GM12873 (cell line): Measurements from ENCODE around the gene ARHGAP25.

Experiments
- TF ChIP-seq, protein P1 (sequence below): IDR thresholded peaks from 2 replicates; pipeline ENCODE4 v1.5.1; 2012; ENCODE audit warnings: low read depth, mild to moderate bottlenecking, moderate library complexity, low read length, control low read depth; ENCODE audit not compliant: insufficient read depth; ENCODE audit errors: missing control alignments

Gene ARHGAP25

DNA sequence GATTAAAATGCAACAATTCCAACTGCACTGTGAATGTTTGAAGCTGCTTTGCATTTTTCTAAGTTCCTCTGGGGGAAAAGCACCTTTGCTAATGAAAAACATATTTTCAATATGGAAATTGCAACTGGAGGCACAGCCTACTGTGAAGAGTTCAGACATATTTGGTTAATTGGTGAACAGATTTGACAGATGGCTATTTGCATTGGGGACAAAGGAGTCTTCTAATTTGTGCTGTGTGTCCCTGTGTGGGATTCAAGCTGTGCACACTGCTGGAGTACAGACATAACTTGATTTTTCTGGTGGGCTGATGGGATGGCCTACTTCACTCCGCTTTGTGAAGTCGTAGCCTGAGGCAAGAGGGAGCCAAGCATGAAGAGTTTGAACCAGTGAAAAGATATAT is 40.7 kb upstream of the ARHGAP25 start:
- TF ChIP-seq, protein P1, sequence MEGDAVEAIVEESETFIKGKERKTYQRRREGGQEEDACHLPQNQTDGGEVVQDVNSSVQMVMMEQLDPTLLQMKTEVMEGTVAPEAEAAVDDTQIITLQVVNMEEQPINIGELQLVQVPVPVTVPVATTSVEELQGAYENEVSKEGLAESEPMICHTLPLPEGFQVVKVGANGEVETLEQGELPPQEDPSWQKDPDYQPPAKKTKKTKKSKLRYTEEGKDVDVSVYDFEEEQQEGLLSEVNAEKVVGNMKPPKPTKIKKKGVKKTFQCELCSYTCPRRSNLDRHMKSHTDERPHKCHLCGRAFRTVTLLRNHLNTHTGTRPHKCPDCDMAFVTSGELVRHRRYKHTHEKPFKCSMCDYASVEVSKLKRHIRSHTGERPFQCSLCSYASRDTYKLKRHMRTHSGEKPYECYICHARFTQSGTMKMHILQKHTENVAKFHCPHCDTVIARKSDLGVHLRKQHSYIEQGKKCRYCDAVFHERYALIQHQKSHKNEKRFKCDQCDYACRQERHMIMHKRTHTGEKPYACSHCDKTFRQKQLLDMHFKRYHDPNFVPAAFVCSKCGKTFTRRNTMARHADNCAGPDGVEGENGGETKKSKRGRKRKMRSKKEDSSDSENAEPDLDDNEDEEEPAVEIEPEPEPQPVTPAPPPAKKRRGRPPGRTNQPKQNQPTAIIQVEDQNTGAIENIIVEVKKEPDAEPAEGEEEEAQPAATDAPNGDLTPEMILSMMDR, result no peak

DNA sequence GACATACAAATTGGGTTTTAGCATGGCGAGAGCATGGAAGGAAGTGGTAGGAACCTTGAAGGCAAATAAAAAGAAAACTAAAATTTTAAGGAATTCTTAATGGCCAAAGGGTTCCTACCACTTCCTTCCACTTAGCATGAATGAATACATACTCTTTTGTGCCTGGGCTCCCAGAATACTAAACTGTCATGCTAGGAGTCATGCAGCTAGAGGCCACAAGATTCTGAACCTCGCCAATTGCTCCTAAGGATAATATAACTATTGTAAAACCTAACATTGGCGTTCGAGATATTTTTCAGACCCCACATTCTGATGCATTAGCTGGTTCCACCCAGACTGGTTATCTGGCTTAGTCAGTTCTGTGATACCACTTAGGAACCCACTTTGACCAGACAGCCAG is 38.6 kb upstream of the ARHGAP25 start:
- TF ChIP-seq, protein P1, result no peak

DNA sequence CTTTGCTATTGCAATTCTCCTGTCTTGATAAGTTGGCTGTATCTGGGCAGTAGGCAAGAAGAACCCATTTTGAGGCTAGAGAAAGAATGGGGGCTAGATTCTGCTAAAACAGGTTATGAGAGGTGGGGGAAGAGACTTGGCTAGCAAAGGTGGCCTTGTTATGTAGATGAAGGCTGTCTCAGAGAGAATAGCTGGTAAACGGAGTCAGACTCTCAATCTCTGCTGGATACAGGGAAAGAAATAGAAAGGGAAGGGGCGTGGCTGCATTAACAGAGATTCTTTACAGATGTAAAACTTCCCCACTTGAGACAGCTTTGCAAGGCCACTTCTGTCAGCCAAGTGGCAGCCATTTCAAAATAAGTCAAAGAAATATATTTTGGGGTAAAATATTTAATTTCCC is 38.1 kb upstream of the ARHGAP25 start:
- TF ChIP-seq, protein P1, result no peak

DNA sequence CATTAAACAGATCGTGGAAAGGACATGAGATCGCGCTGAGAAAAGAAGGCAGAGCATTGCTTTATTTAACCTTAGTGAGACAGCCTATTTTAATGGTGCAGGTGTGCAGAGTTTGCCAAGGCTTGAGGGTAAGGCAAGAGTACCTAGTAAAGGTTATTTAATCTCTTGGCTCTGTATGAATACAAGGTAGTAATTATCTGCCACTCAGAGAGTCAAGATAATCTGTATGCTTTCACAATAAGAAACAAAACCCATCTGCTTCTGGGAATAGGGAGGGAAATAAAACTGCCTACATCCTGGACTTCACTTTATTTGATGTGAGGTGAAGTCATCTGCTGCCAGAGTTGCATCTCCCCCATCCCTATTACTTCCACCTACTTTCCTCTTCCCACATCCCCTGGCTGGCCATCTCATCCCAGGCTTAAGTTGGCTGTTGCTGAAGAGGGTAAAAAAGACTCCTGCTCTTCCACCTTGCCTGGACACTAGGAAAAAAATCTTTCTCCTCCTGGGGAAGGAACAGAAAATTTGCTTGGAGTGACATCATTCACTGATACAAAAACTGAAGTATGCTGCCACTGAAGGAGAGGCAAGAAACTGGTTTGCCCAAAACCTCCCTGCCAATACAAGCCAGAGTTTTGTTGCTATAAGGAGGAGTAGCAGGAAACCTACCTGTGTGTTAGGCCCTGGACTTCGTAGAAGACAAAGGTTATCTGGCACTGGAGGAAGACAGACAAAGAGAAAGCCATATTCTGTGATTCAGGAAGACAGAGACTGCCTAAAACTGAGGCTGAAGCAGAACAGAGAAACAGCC is 35.8 kb upstream of the ARHGAP25 start:
- TF ChIP-seq, protein P1, result no peak

DNA sequence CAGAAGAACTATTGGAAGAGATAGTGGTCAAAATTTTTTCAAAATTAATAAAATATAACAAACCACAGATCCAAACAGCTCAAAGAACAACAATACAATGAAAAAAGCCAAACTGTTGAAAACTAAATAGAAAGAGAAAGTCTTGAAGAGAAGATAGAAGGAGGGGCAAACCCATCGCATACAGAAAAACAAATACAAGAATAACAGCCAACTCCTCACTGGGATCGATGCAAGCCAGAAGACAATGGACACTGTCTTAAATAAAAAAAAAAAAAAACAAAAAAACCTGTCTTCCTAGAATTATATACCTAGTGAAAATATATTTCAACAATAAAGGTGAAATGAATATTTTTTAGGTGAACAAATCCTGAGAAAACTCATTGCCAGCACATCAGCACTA is 34.1 kb upstream of the ARHGAP25 start:
- TF ChIP-seq, protein P1, result no peak

DNA sequence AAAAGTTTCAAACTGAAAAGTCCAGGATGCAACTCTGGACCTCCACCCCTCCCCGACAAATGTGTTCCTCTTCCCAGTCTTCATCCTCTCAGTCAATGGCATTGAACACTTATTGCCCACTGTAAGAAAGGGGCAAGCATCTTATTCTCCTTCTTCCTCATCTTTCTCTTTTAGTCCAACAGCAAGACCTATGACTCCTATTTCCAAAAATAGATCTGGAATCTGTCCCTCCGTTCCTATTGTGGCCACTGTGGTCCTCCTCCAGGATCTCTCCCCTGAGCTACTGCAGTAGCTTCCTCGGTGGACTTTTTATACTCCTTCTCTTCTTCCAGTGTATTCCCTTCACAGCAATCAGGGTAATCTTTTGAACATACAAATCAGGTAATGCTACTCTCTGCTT is 28.0 kb upstream of the ARHGAP25 start:
- TF ChIP-seq, protein P1, result no peak

DNA sequence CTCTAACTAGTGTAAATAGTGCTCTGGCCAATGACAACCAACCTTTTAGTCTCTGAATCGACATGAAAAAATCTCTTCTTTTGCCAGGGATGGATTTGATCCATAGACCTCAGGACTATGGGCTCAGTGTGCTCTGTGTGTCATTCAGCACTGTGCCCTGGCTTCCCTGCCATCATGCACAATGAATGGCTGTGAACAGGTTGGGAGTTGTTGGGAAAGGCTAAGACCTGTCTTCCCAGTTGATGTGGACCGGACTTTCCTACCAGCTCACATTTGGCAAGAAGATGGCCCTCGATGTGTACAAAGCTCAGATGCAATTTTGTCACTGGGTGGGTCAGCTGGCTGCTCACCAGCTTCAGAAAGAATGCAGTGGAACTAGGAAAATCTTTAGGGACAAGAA is 26.0 kb upstream of the ARHGAP25 start:
- TF ChIP-seq, protein P1, result no peak
